HepG2 (cell line): ENCODE measurements around the gene EPC1. TPM values are rescaled to one million over a fixed set of nuclear protein-coding genes. Genes with fewer than 3 reads are reported as not detected.

Source experiments
- ATAC-seq: fragments of 200-7000 bp; cut with Tn5 transposase; 3 replicates; pipeline ENCODE4 v1.9.1; 2020; ENCODE audit warnings: mild to moderate bottlenecking, moderate library complexity
- BruUV-seq: library from RNA; stranded (reverse); fragments of 400-500 nt; replicated peaks from 2 replicates; lab custom pipeline; 2021; lab: Mats Ljungman, UMichigan
- CTCF ChIA-PET: fragments of 300-600 bp; formaldehyde crosslinking; extraction: SDS; loops from one replicate; lab custom pipeline; 2021; ENCODE audit warnings: low total read pairs, inconsistent platforms, low intra/inter-chr PET ratio; lab: Yijun Ruan, JAX
- POLR2A ChIA-PET: fragments of 350-600 bp; sonication (Branson Sonifier 250); formaldehyde crosslinking; loops from one replicate; lab custom pipeline; 2020; ENCODE audit warnings: antibody characterized with exemption, inconsistent platforms; lab: Yijun Ruan, JAX
- DNase-seq: peaks from one replicate; pipeline ENCODE4 v3.0.0-alpha.2; 2015; ENCODE audit warnings: low spot score
- FAIRE-seq: peaks from 3 replicates; lab custom pipeline; 2011; peaks lifted over from hg19 to GRCh38; lab: Jason Lieb, UNC
- H2AFZ ChIP-seq: one replicate; pipeline ENCODE4 v1.6.1; 2011; ENCODE audit warnings: low read length, inconsistent platforms
- H3K27ac ChIP-seq: fragments of 300-600 bp; 3 replicates; pipeline ENCODE4 v1.8.0; 2011; ENCODE audit warnings: mixed run types, mild to moderate bottlenecking, mixed read lengths, low read length, inconsistent platforms; ENCODE audit not compliant: insufficient read depth; ENCODE audit errors: extremely low read length
- H3K27me3 ChIP-seq, 2 experiments: fragments of 200-600 bp in 1 of 2; 2 replicates in 1 of 2; 3 replicates in 1 of 2; pipeline versions ENCODE4 v1.6.0 to v1.8.0; 2011; ENCODE audit warnings: low read length in 2 of 2, mild to moderate bottlenecking in 2 of 2, moderate library complexity in 2 of 2, inconsistent platforms in 1 of 2; ENCODE audit not compliant: insufficient read depth in 2 of 2, control insufficient read depth in 1 of 2
- H3K36me3 ChIP-seq, 2 experiments: fragments of 200-600 bp in 1 of 2; replicated peaks in 1 of 2; 2 replicates in 1 of 2; 3 replicates in 1 of 2; pipeline versions ENCODE4 v1.5.1 to v1.8.0; 2011; ENCODE audit warnings: low read length in 2 of 2, inconsistent platforms in 1 of 2; ENCODE audit not compliant: insufficient read depth in 2 of 2, control insufficient read depth in 1 of 2
- H3K4me1 ChIP-seq: 2 replicates; pipeline ENCODE4 v1.5.1; 2012; ENCODE audit warnings: low read length, inconsistent platforms; ENCODE audit not compliant: insufficient read depth
- H3K4me2 ChIP-seq: 2 replicates; pipeline ENCODE4 v1.6.0; 2011; ENCODE audit warnings: low read depth, low read length, inconsistent platforms
- H3K4me3 ChIP-seq, 3 experiments: fragments of 200-600 bp in 1 of 3; sonication (generic), shearing (Covaris generic) in 1 of 3; replicated peaks in 1 of 3; 2 replicates each; pipeline ENCODE4 v1.5.1; 2011 to 2016; ENCODE audit warnings: low read length in 3 of 3, inconsistent platforms in 2 of 3, low read depth in 2 of 3, mild to moderate bottlenecking in 2 of 3, control low read depth in 1 of 3, mixed read lengths in 1 of 3; ENCODE audit not compliant: insufficient read depth in 1 of 3
- H3K79me2 ChIP-seq: one replicate; pipeline ENCODE4 v1.6.1; 2011; ENCODE audit warnings: low read length, inconsistent platforms; ENCODE audit not compliant: insufficient read depth
- H3K9ac ChIP-seq: 2 replicates; pipeline ENCODE4 v1.6.0; 2011; ENCODE audit warnings: mild to moderate bottlenecking, low read depth, low read length, inconsistent platforms; ENCODE audit not compliant: insufficient read depth
- H3K9me3 ChIP-seq: 2 replicates; pipeline ENCODE4 v1.5.1; 2012; ENCODE audit warnings: mild to moderate bottlenecking, low read length
- H4K20me1 ChIP-seq: 2 replicates; pipeline ENCODE4 v1.6.0; 2011; ENCODE audit warnings: inconsistent platforms, mild to moderate bottlenecking, low read length, moderate library complexity; ENCODE audit not compliant: insufficient read depth
- KDM6A ChIP-seq: IDR thresholded peaks from 2 replicates; pipeline ENCODE4 v1.6.1; 2016; ENCODE audit warnings: low read depth
- KLF6 ChIP-seq: IDR thresholded peaks from 2 replicates; pipeline ENCODE4 v1.8.0; 2016; ENCODE audit warnings: missing biosample characterization, missing genetic modification reagents
- PHB2 ChIP-seq: fragments of 450-650 bp; IDR thresholded peaks from 2 replicates; pipeline ENCODE4 v1.6.1; 2018; ENCODE audit not compliant: partially characterized antibody
- PTBP1 ChIP-seq: fragments of 200-400 bp; formaldehyde crosslinking; IDR thresholded peaks from 2 replicates; pipeline ENCODE4 v1.6.1; 2018; ENCODE audit warnings: low read length, low read depth; ENCODE audit not compliant: poor library complexity, severe bottlenecking
- SATB2 ChIP-seq: sonication (generic); formaldehyde crosslinking; IDR thresholded peaks from 2 replicates; pipeline ENCODE4 v1.5.0; 2020; ENCODE audit warnings: missing genetic modification reagents
- SOX13 ChIP-seq, 3 experiments: fragments of 450-650 bp in 1 of 3; sonication (generic) in 1 of 3; formaldehyde crosslinking in 1 of 3; IDR thresholded peaks in 2 of 3; conservative IDR thresholded peaks in 1 of 3; 2 replicates each; pipeline versions ENCODE4 v1.5.0 to v1.6.1; 2016 to 2020; ENCODE audit warnings: antibody characterized with exemption in 1 of 3, mild to moderate bottlenecking in 1 of 3, missing compliant biosample characterization in 1 of 3, missing genetic modification reagents in 1 of 3, moderate library complexity in 1 of 3
- SRY ChIP-seq: sonication (generic); formaldehyde crosslinking; IDR thresholded peaks from 2 replicates; pipeline ENCODE4 v1.8.0; 2022; ENCODE audit warnings: mild to moderate bottlenecking, missing genetic modification reagents
- STAT5B ChIP-seq: sonication (generic); formaldehyde crosslinking; IDR thresholded peaks from 2 replicates; pipeline ENCODE4 v1.4.0; 2020; ENCODE audit warnings: missing genetic modification reagents
- TP53 ChIP-seq: sonication (generic); formaldehyde crosslinking; conservative IDR thresholded peaks from 2 replicates; pipeline ENCODE4 v1.4.0; 2020; ENCODE audit warnings: missing genetic modification reagents
- ZNF672 ChIP-seq: sonication (generic); formaldehyde crosslinking; IDR thresholded peaks from 2 replicates; pipeline ENCODE4 v1.8.1; 2022; ENCODE audit warnings: missing genetic modification reagents
- WGBS: methylation state at CpG from one replicate; pipeline ENCODE4 v1.1.6; 2017; ENCODE audit warnings: low lambda C conversion rate; 5-methylcytosine and 5-hydroxymethylcytosine counted together
- in situ Hi-C: cut with HindIII; loops from 2 replicates; pipeline ENCODE4 v1.10.0; 2017; ENCODE audit warnings: low pct_unique_long_range_greater_than_20kb; ENCODE audit not compliant: extremely low pct_ligation_motif_present
- intact Hi-C: fragments of 100-400 bp; cut with micrococcal nuclease; formaldehyde crosslinking; loops from one replicate; pipeline ENCODE4 v1.10.0; 2022; ENCODE audit not compliant: unreplicated experiment
- polyA plus RNA-seq, 8 experiments: library from polyadenylated mRNA; depleted of rRNA in 3 of 8; stranded (reverse) in 7 of 8; unstranded in 1 of 8; fragments of >200 nt; fragmentation: Illumina TruSeq in 4 of 8; extraction: Trizol in 4 of 8; gene quantifications; 2 replicates each; pipeline versions ENCODE4 v1.2.1 to v1.2.3, GENCODE V29; 2011 to 2016; ENCODE audit warnings: low read depth in 4 of 8, missing spikeins in 1 of 8, mixed read lengths in 1 of 8; ENCODE audit not compliant: insufficient read depth in 1 of 8
- total RNA-seq, 5 experiments: library from RNA; depleted of rRNA; stranded (reverse); fragments of >200 nt; fragmentation: Illumina TruSeq; extraction: Trizol; gene quantifications; 2 replicates each; pipeline ENCODE4 v1.2.3, GENCODE V29; 2016; ENCODE audit warnings: low read depth in 1 of 5

The EPC1 gene
- total and polyA plus RNA-seq, 2 of the 13 experiments (the other 11 are each of a cell fraction or from before 2014, with no cell fraction given): 28.7 to 44.2 TPM

DNA sequence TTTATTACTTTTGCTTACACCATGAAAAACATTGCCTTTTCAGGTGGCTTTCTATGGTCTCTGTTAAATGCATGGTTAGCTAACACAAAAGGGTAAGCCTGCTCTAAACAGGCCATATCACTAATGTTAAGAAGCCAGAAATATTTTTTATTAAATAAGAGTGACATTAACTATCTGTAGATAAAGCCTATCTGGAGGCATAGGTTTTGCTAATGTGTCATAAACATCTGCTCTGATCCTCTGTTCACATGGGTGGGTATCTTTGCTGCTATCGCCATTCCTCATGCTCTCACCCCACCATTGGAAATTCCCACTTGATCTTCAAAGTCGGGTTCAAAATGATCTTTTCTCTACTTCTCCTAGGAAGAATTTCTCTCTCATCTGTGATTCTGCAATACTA, 32.4 kb downstream of the EPC1 start (continued):
- TF ChIP-seq SOX13 (IDR thresholded peaks at IDR 0.05) (no peak), SOX13 (CRISPR knock-in tag; conservative IDR thresholded peaks at IDR 0.05 in 1 of 2, IDR thresholded peaks at IDR 0.05 in 1 of 2) (no peak), ZNF672 (CRISPR knock-in tag) (no peak), STAT5B (CRISPR knock-in tag) (no peak)

DNA sequence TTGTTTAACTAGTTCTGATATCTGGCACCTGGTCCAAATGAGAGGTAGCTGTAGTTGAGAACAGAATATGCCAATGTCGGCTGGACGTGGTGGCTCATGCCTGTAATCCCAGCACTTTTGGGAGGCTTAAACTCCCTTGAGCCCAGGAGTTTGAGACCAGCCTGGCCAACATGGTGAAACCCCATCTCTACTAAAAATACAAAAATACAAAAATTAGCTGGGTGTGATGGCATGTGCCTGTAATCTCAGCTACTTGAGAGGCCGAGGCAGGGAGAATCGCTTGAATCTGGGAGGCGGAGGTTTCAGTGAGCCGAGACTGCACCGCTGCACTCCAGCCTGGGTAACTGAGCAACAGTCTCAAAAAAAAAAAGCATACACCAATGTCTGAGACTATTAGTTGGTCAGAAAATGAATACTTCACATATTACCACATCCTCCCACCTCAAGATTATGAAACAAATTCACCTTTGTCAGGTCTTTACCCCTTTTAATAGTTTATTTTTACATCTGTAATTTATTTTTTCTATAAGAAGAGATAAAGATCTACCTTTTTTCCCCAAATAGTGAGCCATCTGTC, 38.8 kb downstream of the EPC1 start:
- H3K9me3 ChIP-seq: no peaks in the 10 kb centered on the region
- FAIRE-seq (no peak), ATAC-seq (no peak), DNase-seq (no peak)
- H3K9ac ChIP-seq: no peak overlapping the region
- WGBS: 96% methylated on average over 7 of the region's 7 CpGs
- no TSS peak for BruUV-seq
- H3K4me3 ChIP-seq: no peak overlapping the region
- no peak overlapping the region for H3K27ac ChIP-seq
- intact Hi-C loops: no loop called here
- H3K36me3 ChIP-seq: peaks cover 3 to 34% of the 10 kb centered on the region in 2 experiments
- no peaks in the 10 kb centered on the region; a peak in 1 of 5 replicates for H3K27me3 ChIP-seq
- ChIA-PET POLR2A (no interaction called here), CTCF (no interaction called here)
- H3K4me2 ChIP-seq: no peak overlapping the region
- H3K4me1 ChIP-seq: no peaks in the 10 kb centered on the region
- H4K20me1 ChIP-seq: peaks cover 23% of the 10 kb centered on the region
- peaks cover 75% of the 10 kb centered on the region for H3K79me2 ChIP-seq
- H2AFZ ChIP-seq: no peak overlapping the region
- TF ChIP-seq KLF6 (CRISPR knock-in tag) (no peak), SRY (no peak), TP53 (CRISPR knock-in tag) (no peak), SATB2 (CRISPR knock-in tag) (no peak), PTBP1 (no peak), KDM6A (CRISPR knock-in tag) (no peak), PHB2 (no peak)
- in situ Hi-C loops: no loop called here
